ENCODE results near the gene GAPDH.
A peak's percentile ranks its signal among the peaks of the same experiment; 100 is the strongest.

The GAPDH gene

DNA sequence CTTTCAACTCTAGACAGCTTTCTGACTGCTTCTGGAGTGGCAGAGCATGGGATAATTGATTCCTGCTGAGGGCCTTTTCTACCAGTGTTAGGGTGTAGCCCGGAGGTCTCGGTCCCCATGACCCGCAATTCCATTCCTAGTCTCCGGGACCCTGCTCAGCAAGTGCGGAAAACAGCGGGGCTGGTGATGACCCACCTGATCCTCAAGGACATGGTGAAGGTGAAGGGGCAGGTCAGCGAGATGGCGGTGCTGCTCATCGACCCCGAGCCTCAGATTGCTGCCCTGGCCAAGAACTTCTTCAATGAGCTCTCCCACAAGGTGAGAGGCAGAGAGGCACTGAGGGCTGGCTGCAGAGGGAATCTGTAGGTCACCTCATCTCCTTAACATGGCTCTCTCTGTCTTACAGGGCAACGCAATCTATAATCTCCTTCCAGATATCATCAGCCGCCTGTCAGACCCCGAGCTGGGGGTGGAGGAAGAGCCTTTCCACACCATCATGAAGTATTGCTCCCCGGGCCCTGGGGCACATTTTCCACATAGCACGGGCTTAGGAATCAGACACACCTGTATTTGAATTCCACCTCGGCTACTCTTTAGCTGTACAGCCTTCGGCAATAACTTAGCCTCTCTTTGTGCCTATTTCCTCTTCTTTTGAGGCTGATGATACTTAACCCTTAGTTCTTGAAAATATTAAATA, 5.6 kb upstream of the GAPDH start:
- DNase-seq (ENCODE audit: extremely low read depth, low read depth): no peak
- TF ChIP-seq, protein P1, sequence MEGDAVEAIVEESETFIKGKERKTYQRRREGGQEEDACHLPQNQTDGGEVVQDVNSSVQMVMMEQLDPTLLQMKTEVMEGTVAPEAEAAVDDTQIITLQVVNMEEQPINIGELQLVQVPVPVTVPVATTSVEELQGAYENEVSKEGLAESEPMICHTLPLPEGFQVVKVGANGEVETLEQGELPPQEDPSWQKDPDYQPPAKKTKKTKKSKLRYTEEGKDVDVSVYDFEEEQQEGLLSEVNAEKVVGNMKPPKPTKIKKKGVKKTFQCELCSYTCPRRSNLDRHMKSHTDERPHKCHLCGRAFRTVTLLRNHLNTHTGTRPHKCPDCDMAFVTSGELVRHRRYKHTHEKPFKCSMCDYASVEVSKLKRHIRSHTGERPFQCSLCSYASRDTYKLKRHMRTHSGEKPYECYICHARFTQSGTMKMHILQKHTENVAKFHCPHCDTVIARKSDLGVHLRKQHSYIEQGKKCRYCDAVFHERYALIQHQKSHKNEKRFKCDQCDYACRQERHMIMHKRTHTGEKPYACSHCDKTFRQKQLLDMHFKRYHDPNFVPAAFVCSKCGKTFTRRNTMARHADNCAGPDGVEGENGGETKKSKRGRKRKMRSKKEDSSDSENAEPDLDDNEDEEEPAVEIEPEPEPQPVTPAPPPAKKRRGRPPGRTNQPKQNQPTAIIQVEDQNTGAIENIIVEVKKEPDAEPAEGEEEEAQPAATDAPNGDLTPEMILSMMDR (IDR thresholded peaks at IDR 0.05; ENCODE audit: low read depth, low read length, missing control alignments): no peak
- no peak overlapping the region for H3K4me3 ChIP-seq (replicated peaks; ENCODE audit: low read depth, low read length)

DNA sequence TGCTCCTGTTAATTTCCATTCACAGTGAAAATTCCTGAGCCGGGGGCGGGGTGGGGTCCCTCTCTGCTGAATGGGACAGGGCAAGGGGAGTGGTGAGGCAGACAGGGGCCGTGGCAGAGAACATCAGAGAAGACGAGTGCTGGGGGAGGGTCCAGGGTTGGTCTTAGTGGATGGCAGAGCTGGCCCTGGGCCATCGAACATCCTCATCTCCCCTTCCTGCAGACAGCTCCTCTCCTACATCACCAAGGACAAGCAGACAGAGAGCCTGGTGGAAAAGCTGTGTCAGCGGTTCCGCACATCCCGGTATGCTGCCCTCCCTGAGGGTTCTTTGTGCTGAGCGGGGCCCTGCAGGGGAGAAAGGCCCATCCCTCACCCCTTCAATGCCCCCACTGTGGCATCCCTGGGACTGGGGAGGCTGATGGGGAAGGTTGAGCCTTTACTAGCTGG, 5.0 kb upstream of the GAPDH start:
- DNase-seq (ENCODE audit: extremely low read depth, low read depth): no peak
- H3K4me3 ChIP-seq (replicated peaks; ENCODE audit: low read depth, low read length): no peak overlapping the region
- TF ChIP-seq, protein P1 (IDR thresholded peaks at IDR 0.05; ENCODE audit: low read depth, low read length, missing control alignments): no peak

DNA sequence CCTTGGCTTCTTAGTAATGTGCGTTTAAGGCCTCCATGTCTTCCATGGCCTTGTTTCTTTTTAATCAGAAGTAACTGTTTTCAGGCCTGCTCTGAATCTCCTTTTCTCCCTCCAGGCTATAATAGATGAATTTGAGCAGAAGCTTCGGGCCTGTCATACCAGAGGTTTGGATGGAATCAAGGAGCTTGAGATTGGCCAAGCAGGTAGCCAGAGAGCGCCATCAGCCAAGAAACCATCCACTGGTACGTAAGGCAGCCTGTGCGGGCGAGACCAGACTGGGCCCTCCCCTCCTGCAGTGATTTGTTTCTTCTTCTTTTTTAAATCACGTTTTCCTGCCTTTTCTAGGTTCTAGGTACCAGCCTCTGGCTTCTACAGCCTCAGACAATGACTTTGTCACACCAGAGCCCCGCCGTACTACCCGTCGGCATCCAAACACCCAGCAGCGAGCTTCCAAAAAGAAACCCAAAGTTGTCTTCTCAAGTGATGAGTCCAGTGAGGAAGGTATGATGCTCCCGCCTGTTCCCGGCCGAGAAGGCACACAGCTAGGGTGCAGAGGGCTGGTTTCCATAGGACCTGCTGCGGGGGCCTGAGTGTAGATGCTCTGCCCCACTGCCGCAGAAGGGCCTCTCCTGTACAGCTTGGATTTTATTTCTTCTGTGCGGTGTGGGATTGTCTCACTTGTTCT, 3.6 kb upstream of the GAPDH start:
- TF ChIP-seq, protein P1 (IDR thresholded peaks at IDR 0.05; ENCODE audit: low read depth, low read length, missing control alignments): no peak
- no peak overlapping the region for H3K4me3 ChIP-seq (replicated peaks; ENCODE audit: low read depth, low read length)
- DNase-seq (ENCODE audit: extremely low read depth, low read depth): no peak

DNA sequence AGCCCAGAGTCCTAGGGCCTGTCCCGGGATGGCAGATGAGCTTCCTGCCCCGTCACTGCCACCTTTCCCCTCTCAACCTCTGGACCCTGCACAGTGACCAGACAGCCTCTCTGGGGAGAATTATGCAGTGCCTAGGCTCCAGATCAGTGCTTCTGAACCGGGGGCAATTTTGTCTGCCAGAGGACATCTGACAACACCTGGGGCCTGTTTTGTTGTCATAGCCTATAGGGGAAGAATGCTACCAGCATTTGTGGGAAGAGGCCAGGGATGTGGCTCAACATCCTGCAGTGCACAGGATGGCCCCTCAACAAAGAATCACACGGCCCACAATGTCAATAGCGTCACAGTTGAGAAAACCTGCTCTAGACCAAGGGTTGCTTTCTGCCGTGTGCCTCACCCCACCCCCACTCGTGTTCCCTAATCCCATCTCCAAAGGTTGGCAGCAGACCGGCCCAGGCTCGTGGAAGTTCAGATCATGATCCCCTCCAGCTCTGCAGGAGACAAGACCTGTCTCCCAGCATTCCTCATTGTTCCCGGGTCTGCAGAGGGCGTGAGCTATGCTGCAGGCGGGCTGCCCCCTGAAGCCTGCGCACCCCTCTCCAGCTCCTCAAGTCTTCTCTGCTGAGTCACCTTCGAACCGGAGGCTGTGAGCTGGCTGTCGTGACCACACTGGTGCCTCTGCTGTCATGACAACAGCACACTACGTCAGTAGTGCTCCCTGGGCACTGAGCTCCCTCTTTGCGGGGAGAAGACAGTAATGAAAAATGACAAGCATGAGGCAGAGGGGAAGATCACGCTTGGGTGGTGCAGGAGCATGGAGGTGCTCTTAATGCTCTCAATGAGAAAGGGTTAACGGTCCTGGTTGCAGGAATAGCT, 2.0 kb upstream of the GAPDH start:
- TF ChIP-seq, protein P1 (IDR thresholded peaks at IDR 0.05; ENCODE audit: low read depth, low read length, missing control alignments): no peak
- peak overlapping the region; percentile 82 for H3K4me3 ChIP-seq (replicated peaks; ENCODE audit: low read depth, low read length)
- peak; percentile 92 for DNase-seq (ENCODE audit: extremely low read depth, low read depth)

DNA sequence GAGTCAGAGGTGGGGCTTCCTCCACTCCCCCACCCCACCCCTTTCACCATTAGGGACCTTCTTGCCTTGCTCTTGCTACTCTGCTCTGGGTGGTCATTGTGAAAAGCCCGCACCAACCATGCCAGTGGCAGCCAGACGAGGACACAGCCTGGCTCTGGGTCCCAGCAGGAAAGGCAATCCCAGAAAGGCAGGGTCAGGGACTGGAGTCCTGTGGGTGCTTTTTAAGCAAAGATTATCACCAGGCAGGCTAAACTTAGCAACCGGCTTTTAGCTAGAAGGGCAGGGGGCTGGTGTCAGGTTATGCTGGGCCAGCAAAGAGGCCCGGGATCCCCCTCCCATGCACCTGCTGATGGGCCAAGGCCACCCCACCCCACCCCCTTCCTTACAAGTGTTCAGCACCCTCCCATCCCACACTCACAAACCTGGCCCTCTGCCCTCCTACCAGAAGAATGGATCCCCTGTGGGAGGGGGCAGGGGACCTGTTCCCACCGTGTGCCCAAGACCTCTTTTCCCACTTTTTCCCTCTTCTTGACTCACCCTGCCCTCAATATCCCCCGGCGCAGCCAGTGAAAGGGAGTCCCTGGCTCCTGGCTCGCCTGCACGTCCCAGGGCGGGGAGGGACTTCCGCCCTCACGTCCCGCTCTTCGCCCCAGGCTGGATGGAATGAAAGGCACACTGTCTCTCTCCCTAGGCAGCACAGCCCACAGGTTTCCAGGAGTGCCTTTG, 1.2 kb upstream of the GAPDH start:
- TF ChIP-seq, protein P1 (IDR thresholded peaks at IDR 0.05; ENCODE audit: low read depth, low read length, missing control alignments): no peak
- peak overlapping the region; percentile 82 for H3K4me3 ChIP-seq (replicated peaks; ENCODE audit: low read depth, low read length)
- no peak for DNase-seq (ENCODE audit: extremely low read depth, low read depth)

DNA sequence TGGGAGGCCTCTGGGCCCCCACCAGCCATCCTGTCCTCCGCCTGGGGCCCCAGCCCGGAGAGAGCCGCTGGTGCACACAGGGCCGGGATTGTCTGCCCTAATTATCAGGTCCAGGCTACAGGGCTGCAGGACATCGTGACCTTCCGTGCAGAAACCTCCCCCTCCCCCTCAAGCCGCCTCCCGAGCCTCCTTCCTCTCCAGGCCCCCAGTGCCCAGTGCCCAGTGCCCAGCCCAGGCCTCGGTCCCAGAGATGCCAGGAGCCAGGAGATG, 729 bp upstream of the GAPDH start:
- TF ChIP-seq, protein P1 (IDR thresholded peaks at IDR 0.05; ENCODE audit: low read depth, low read length, missing control alignments): no peak
- H3K4me3 ChIP-seq (replicated peaks; ENCODE audit: low read depth, low read length): peak overlapping the region; percentile 82
- no peak for DNase-seq (ENCODE audit: extremely low read depth, low read depth)
